ENCODE results near the gene COX7A2L. TPM values are rescaled to one million over a fixed set of nuclear protein-coding genes. Genes with fewer than 3 reads are reported as not detected.

Gene COX7A2L
- total RNA-seq, 2 donors from 2014 or later: 50.9 to 55.3 TPM

DNA sequence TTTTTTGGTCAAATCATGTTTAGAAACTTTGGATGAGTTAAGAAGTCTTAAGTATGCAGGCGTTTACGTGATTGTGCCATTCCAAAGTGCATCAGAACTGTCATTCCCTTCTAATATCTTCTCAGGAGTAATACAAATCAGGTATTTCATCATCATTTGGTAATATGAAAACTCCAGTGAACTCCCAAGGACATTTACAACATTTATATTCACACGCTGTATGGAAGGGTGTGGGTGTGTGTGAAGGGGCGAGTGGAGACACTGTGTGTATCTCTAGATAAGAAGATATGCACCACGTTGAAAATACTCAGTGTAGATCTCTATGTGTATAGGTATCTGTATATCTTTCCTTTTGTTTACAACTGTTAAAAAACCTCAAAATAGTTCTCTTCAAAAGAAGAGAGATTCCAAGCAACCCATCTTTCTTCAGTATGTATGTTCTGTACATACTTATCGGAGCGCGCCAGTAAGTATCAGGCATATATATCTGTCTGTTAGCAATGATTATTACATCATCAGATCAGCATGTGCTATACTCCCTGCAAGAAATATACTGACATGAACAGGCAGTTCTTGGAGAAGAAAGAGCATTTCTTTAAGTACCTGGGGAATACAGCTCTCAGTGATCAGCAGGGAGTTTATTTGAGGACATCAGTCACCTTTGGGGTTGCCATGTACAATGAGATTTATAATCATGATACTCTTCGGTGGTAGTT, 29.3 kb downstream of the COX7A2L start:
- no peaks in the 10 kb centered on the region for H3K27me3 Mint-ChIP-seq
- DNase-seq (no peak), ATAC-seq (no peak)
- H3K9me3 ChIP-seq (ENCODE audit: control insufficient read depth, low read length, poor library complexity, severe bottlenecking): no peaks in the 10 kb centered on the region
- no peak overlapping the region for H3K4me3 Mint-ChIP-seq
- peak overlapping the region; percentile 39 for H3K27ac Mint-ChIP-seq
- peaks cover 7% of the 10 kb centered on the region for H3K4me1 Mint-ChIP-seq
- peaks cover 11% of the 10 kb centered on the region for H3K36me3 Mint-ChIP-seq (ENCODE audit: low read depth)

DNA sequence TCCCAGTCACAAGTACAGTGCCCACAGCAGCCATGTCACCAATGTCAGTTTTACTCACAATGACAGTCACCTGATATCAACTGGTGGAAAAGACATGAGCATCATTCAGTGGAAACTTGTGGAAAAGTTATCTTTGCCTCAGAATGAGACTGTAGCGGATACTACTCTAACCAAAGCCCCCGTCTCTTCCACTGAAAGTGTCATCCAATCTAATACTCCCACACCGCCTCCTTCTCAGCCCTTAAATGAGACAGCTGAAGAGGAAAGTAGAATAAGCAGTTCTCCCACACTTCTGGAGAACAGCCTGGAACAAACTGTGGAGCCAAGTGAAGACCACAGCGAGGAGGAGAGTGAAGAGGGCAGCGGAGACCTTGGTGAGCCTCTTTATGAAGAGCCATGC, 31.3 kb downstream of the COX7A2L start:
- ATAC-seq: no peak
- Mint-ChIP-seq H3K4me3 (no peak overlapping the region), H3K36me3 (ENCODE audit: low read depth) (peaks cover 11% of the 10 kb centered on the region), H3K27ac (no peak overlapping the region), H3K27me3 (no peaks in the 10 kb centered on the region), H3K4me1 (peaks cover 7% of the 10 kb centered on the region)
- DNase-seq: no peak
- H3K9me3 ChIP-seq (ENCODE audit: control insufficient read depth, low read length, poor library complexity, severe bottlenecking): no peaks in the 10 kb centered on the region

DNA sequence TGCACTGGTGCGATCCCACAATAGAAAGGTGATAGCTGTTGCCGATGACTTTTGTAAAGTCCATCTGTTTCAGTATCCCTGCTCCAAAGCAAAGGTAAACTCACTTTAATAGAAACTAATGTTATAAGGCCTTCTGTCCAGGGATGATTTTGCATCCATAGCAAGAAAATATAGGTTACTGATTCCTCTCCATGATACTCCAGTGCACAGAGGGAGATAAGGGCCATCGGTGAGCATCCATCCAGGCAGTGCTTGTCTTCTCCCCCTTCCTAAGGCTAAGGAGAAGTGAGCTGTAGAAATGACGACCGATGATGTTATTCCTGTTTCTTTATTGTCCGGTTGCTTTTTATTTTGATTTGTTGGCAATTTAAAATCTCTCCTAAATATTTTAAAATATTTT, 32.1 kb downstream of the COX7A2L start:
- Mint-ChIP-seq H3K4me3 (no peak overlapping the region), H3K4me1 (peaks cover 7% of the 10 kb centered on the region), H3K36me3 (ENCODE audit: low read depth) (peaks cover 10% of the 10 kb centered on the region), H3K27ac (no peak overlapping the region), H3K27me3 (no peaks in the 10 kb centered on the region)
- DNase-seq: no peak
- ATAC-seq: no peak
- H3K9me3 ChIP-seq (ENCODE audit: control insufficient read depth, low read length, poor library complexity, severe bottlenecking): no peaks in the 10 kb centered on the region

DNA sequence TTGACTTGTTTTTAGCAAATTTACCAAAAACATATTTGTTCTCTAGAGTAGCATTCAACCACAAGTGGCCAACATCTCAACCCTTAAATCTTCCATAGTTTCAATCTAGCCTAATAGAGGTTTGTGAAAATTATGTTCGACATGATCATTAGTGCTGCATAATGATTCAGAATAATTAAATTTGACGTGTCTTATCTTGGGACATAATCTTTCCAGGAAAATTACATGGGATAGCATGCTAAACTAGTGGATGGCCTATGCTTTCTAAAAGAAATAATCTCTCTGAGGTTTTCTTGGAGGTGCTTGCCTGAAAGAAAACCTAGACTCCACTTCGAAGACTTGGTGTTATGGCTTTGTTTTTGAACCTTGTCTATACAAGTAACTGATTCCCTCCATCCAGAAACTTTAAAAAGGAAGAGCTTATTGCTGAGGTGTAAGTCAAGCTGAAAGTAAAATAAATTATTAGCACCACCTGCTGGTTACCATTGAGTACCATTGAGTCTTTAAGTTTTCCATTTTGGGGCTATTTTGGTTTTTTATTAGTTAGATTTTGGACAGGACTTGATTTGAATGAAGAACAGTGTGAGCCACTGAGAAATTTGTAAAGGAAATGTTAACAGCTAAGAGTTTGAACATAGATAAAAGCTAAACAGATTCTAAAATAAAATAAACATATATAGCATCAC, 32.7 kb downstream of the COX7A2L start:
- ATAC-seq (peak; percentile 39), DNase-seq (no peak)
- Mint-ChIP-seq H3K27me3 (no peaks in the 10 kb centered on the region), H3K4me1 (peaks cover 5% of the 10 kb centered on the region), H3K4me3 (no peak overlapping the region), H3K36me3 (ENCODE audit: low read depth) (peaks cover 6% of the 10 kb centered on the region), H3K27ac (no peak overlapping the region)
- H3K9me3 ChIP-seq (ENCODE audit: control insufficient read depth, low read length, poor library complexity, severe bottlenecking): no peaks in the 10 kb centered on the region

DNA sequence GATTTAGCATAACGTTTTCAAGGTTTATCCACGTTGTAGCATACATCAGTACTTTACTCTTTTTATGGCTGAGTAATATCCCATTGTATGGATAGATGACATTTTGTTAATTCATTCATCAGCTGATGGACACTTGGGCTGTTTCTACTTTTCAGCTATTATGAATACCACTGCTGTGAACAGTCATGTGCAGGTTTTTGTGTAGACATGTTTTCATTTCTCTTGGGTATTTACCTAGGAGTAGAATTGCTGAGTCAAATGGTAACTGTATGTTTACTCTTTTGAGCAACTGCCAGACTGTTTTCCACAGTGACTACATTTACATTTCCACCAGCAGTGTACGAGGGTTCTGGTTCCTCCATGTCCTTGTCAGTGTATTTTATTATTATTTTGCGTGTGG, 33.9 kb downstream of the COX7A2L start:
- ATAC-seq (no peak), DNase-seq (no peak)
- Mint-ChIP-seq H3K27me3 (no peaks in the 10 kb centered on the region), H3K27ac (peak overlapping the region; percentile 39), H3K36me3 (ENCODE audit: low read depth) (peaks cover 3% of the 10 kb centered on the region), H3K4me3 (no peak overlapping the region), H3K4me1 (peaks cover 9% of the 10 kb centered on the region)
- H3K9me3 ChIP-seq (ENCODE audit: control insufficient read depth, low read length, poor library complexity, severe bottlenecking): no peaks in the 10 kb centered on the region

DNA sequence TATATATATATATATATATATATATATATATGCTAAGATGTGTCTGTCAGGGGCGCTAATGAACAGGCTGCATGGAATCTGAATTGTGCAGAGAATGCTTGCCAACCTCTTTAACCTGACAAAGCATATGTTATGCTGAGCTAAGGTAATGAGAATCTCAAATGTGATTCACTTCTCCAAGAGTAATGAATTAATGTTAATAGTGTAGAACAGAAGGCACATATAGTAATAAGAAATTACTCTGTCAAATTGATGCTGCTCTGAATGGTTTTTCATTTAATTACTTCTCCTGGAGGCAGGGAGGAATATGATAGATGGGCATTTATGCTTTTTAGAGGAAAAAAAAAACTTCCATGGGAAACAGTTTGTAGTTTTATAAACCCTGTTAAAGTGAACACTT, 35.4 kb downstream of the COX7A2L start:
- H3K9me3 ChIP-seq (ENCODE audit: control insufficient read depth, low read length, poor library complexity, severe bottlenecking): no peaks in the 10 kb centered on the region
- peaks cover 5% of the 10 kb centered on the region for H3K36me3 Mint-ChIP-seq (ENCODE audit: low read depth)
- H3K4me1 Mint-ChIP-seq: peaks cover 16% of the 10 kb centered on the region
- H3K27ac Mint-ChIP-seq: no peak overlapping the region
- H3K27me3 Mint-ChIP-seq: no peaks in the 10 kb centered on the region
- H3K4me3 Mint-ChIP-seq: no peak overlapping the region
- DNase-seq (no peak), ATAC-seq (no peak)

DNA sequence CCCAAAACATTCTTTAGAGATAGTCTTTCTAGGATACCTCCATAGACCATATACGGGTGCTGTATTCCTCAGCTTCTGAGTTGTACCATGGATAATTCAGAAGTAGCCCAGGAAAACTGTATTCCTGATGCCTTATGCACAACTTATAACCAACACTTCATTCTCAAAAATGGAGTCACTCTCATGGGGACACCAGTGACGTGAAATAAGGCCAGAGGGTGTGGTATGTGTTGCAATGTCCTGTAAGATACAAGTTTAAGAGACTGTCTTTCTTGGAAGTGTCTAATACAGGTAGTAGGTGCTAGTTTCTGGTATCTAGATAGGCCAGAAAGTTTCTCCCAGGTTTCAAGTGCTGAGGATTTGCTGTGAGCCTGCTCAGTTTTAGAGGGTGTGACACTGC, 36.1 kb downstream of the COX7A2L start:
- Mint-ChIP-seq H3K27me3 (no peaks in the 10 kb centered on the region), H3K4me3 (no peak overlapping the region), H3K27ac (no peak overlapping the region), H3K4me1 (peaks cover 18% of the 10 kb centered on the region), H3K36me3 (ENCODE audit: low read depth) (peaks cover 6% of the 10 kb centered on the region)
- no peak for DNase-seq
- no peak for ATAC-seq
- no peaks in the 10 kb centered on the region for H3K9me3 ChIP-seq (ENCODE audit: control insufficient read depth, low read length, poor library complexity, severe bottlenecking)

DNA sequence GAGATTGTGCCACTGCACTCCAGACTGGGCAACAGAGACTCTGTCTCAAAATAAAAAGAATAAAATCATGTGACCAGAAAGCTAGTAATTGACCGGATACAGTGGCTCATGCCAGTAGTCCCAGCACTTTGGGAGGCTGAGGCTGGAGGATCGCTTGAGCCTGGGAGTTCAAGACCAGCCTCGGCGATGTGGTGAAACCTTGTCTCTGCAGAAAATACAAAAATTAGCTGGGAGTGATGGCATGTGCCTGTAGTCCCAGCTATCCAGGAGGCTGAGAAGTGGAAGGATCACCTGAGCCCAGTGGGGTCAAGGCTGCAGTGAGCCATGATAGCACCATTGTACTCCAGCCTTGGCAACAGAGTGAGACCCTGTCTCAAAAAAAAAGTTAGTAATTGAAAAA, 36.8 kb downstream of the COX7A2L start:
- H3K27me3 Mint-ChIP-seq: no peaks in the 10 kb centered on the region
- no peak for DNase-seq
- peak overlapping the region; percentile 68 for H3K4me3 Mint-ChIP-seq
- H3K36me3 Mint-ChIP-seq (ENCODE audit: low read depth): peaks cover 3% of the 10 kb centered on the region
- peak overlapping the region; percentile 89 for H3K27ac Mint-ChIP-seq
- no peaks in the 10 kb centered on the region for H3K9me3 ChIP-seq (ENCODE audit: control insufficient read depth, low read length, poor library complexity, severe bottlenecking)
- peaks cover 18% of the 10 kb centered on the region for H3K4me1 Mint-ChIP-seq
- ATAC-seq: no peak

DNA sequence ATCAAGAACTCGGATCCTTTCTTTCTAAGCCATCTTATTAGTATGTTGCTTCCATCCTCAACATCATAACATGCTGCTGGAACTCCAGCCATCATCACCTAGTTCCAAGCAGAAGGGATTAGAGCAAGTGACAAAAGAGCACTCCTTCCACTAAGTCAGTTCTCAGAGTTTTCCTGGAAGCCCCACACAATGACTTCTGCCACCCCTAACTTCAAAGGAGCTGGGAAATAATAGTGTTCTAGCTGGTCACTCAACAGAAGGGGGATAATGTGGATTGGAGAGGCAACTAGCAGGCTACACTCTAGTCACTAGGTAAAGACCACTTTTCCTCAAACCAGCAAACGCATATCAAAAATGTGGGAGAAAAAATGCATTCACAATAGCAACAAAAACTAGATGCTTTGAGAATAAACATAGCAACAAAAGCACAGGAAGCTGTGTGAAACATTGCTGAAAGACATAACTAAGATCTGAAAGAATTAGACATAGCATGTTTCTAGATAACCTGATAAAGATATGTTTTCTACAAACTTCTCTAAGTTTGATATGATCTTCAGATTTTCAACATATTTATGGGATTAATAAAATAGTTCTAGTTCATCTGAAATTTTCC, 39.5 kb downstream of the COX7A2L start:
- DNase-seq: no peak
- Mint-ChIP-seq H3K36me3 (ENCODE audit: low read depth) (peaks cover 5% of the 10 kb centered on the region), H3K27ac (peak overlapping the region; percentile 85), H3K27me3 (no peaks in the 10 kb centered on the region), H3K4me1 (peaks cover 27% of the 10 kb centered on the region), H3K4me3 (peak overlapping the region; percentile 12)
- ATAC-seq: peak; percentile 48
- no peaks in the 10 kb centered on the region for H3K9me3 ChIP-seq (ENCODE audit: control insufficient read depth, low read length, poor library complexity, severe bottlenecking)

DNA sequence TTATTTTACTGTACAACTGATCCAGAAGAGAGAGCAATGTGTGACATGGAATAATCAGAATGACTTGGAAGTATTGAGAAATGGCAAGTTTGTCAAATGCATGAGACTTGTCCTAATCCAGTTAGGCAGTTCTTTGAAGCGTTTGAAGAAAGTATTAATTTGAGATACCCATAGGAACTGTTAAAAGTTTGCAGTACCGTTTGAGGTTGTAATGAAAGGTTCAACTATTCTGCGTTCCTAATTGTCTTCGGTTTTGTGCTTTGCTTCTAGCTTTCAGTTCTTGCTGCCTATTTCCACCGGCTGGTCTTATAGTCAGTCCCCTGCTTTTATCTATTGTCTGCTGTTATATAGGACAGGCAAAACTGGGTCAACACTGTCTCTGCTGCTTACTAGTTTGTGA, 41.8 kb downstream of the COX7A2L start:
- peaks cover 12% of the 10 kb centered on the region for H3K36me3 Mint-ChIP-seq (ENCODE audit: low read depth)
- DNase-seq (no peak), ATAC-seq (no peak)
- peaks cover 40% of the 10 kb centered on the region for H3K4me1 Mint-ChIP-seq
- peak overlapping the region; percentile 59 for H3K4me3 Mint-ChIP-seq
- H3K27ac Mint-ChIP-seq: peak overlapping the region; percentile 88
- no peaks in the 10 kb centered on the region for H3K27me3 Mint-ChIP-seq
- H3K9me3 ChIP-seq (ENCODE audit: control insufficient read depth, low read length, poor library complexity, severe bottlenecking): no peaks in the 10 kb centered on the region

DNA sequence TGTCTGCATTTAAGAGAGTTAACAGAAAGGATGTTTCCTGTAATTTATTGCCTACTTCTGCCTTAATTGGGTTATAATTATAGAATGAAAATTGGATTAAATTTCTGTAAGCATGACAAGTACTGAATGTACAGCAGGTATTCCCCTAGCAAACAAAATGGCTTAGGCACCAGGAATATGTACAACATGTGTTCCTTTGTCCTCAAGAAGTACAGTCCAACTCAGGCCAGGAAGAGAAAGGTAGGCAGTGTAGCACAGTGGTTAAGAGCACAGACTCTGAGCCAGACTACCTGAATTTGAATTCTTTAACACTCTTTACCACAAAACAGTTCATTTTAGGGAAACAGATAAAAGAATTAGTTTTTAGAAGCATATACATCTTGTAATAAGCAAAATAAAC, 43.1 kb downstream of the COX7A2L start:
- H3K9me3 ChIP-seq (ENCODE audit: control insufficient read depth, low read length, poor library complexity, severe bottlenecking): no peaks in the 10 kb centered on the region
- DNase-seq (no peak), ATAC-seq (no peak)
- Mint-ChIP-seq H3K27ac (peak overlapping the region; percentile 88), H3K27me3 (no peaks in the 10 kb centered on the region), H3K4me3 (no peak overlapping the region), H3K36me3 (ENCODE audit: low read depth) (peaks cover 12% of the 10 kb centered on the region), H3K4me1 (peaks cover 40% of the 10 kb centered on the region)

DNA sequence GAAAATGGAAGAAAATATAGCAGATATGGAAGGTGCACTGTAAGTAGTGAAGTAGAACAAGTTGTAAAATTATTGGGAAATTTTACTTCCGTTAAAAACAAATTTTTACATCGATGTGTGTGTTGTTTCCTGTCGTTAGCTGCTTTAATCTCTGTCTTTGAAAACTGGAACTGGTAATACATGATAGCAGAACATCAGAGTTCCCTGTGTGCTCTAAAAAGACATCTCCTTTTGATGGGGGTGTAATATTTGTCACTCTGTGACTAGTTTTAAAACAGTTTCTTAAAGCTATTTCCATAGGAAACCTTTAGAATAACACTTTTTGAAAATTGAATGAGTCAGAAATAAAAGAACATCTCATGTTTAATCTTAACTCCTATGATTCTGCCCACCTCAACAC, 43.5 kb downstream of the COX7A2L start:
- ATAC-seq: no peak
- H3K9me3 ChIP-seq (ENCODE audit: control insufficient read depth, low read length, poor library complexity, severe bottlenecking): no peaks in the 10 kb centered on the region
- Mint-ChIP-seq H3K27me3 (no peaks in the 10 kb centered on the region), H3K36me3 (ENCODE audit: low read depth) (peaks cover 12% of the 10 kb centered on the region), H3K27ac (peak overlapping the region; percentile 88), H3K4me1 (peaks cover 38% of the 10 kb centered on the region), H3K4me3 (no peak overlapping the region)
- DNase-seq: no peak

DNA sequence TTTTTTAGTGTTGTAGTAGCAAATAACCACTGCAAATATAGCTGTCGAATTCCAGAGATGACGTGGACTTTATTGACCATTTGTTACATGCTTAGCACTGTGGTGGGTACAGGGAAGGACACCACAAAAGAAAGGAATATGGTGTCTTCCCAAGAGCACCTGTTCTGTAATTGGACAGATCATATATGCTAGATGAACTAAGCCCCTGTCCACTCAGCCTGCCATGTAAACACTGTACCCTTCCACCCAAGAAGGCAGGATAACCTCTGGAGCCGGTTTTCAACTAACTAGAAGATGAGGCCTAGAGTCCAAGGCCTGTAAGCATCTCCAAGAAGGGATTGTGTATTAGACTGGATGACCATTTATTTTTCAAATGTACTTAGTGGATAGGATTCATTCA, 44.1 kb downstream of the COX7A2L start:
- Mint-ChIP-seq H3K36me3 (ENCODE audit: low read depth) (peaks cover 12% of the 10 kb centered on the region), H3K4me1 (peaks cover 36% of the 10 kb centered on the region), H3K27me3 (no peaks in the 10 kb centered on the region), H3K4me3 (no peak overlapping the region), H3K27ac (peak overlapping the region; percentile 88)
- H3K9me3 ChIP-seq (ENCODE audit: control insufficient read depth, low read length, poor library complexity, severe bottlenecking): no peaks in the 10 kb centered on the region
- ATAC-seq: no peak
- no peak for DNase-seq
